Fibroblast of peridontal ligament (primary cell): ENCODE measurements around the gene SERPINB6.
"Not testable (repeated sequence)": the region's sequence is repeated elsewhere in the genome, so short reads cannot be mapped to it uniquely, and the experiment has no call there.

Experiments
- DNase-seq: peaks from one replicate; pipeline ENCODE4 v3.0.0-alpha.2; 2010; ENCODE audit errors: extremely low read depth

The SERPINB6 gene

GRCh38 chr6:2939315-2940009 lies 31.9 kb downstream of the SERPINB6 start:
- DNase-seq = no peak

- no peak for DNase-seq
Observed at GRCh38 chr6:2938632-2939083, 32.7 kb downstream of the SERPINB6 start.

- DNase-seq = no peak
Observed at GRCh38 chr6:2938004-2938631, 33.2 kb downstream of the SERPINB6 start.

GRCh38 chr6:2937627-2938003 lies 33.8 kb downstream of the SERPINB6 start:
- no peak for DNase-seq

GRCh38 chr6:2935566-2936291 lies 35.6 kb downstream of the SERPINB6 start:
- no peak for DNase-seq

GRCh38 chr6:2934057-2934456 lies 37.3 kb downstream of the SERPINB6 start:
- DNase-seq = peak; percentile 17

- DNase-seq = not testable (repeated sequence)
Observed at GRCh38 chr6:2932911-2933310, 38.5 kb downstream of the SERPINB6 start.

- DNase-seq = peak; percentile 67
Observed at GRCh38 chr6:2931970-2932748, 39.2 kb downstream of the SERPINB6 start.

GRCh38 chr6:2931055-2931454 lies 40.3 kb downstream of the SERPINB6 start:
- DNase-seq = no peak

- DNase-seq = not testable (repeated sequence)
Observed at GRCh38 chr6:2927931-2928330, 43.4 kb downstream of the SERPINB6 start.

GRCh38 chr6:2925842-2926747 lies 45.3 kb downstream of the SERPINB6 start:
- DNase-seq = not testable (repeated sequence)

GRCh38 chr6:2921520-2922115 lies 49.7 kb downstream of the SERPINB6 start:
- DNase-seq = no peak

- DNase-seq = no peak
Observed at GRCh38 chr6:2920671-2921112, 50.7 kb downstream of the SERPINB6 start.

- no peak for DNase-seq
Observed at GRCh38 chr6:2919886-2920285, 51.5 kb downstream of the SERPINB6 start.

GRCh38 chr6:2919401-2919800 lies 52.0 kb downstream of the SERPINB6 start:
- DNase-seq = no peak

- no peak for DNase-seq
Observed at GRCh38 chr6:2918936-2919335, 52.4 kb downstream of the SERPINB6 start.

- DNase-seq = peak; percentile 18
Observed at GRCh38 chr6:2917801-2918445, 53.4 kb downstream of the SERPINB6 start.

GRCh38 chr6:2917065-2917464 lies 54.3 kb downstream of the SERPINB6 start:
- DNase-seq = no peak

- no peak for DNase-seq
Observed at GRCh38 chr6:2916158-2916925, 55.0 kb downstream of the SERPINB6 start.
